Duodenal mucosa (tissue), 2 donors: Measurements from ENCODE around the gene APOLD1.
"Not testable (repeated sequence)": the region's sequence is repeated elsewhere in the genome, so short reads cannot be mapped to it uniquely, and the experiment has no call there.

Source experiments
- H3K27ac ChIP-seq: one replicate; pipeline ENCODE4 v1.7.0; 2013; ENCODE audit warnings: low read depth, low read length
- H3K27me3 ChIP-seq, 2 donors: one replicate each; pipeline ENCODE4 v1.7.0; 2013; ENCODE audit warnings: low read length in 2 of 2, control low read depth in 1 of 2; ENCODE audit not compliant: insufficient read depth in 2 of 2, control insufficient read depth in 1 of 2
- H3K36me3 ChIP-seq, 2 donors: one replicate each; pipeline ENCODE4 v1.7.0; 2013; ENCODE audit warnings: low read length in 2 of 2, control low read depth in 1 of 2; ENCODE audit not compliant: insufficient read depth in 2 of 2, control insufficient read depth in 1 of 2
- H3K4me1 ChIP-seq, 2 donors: one replicate each; pipeline ENCODE4 v1.7.0; 2013; ENCODE audit warnings: low read length in 2 of 2, control low read depth in 1 of 2; ENCODE audit not compliant: insufficient read depth in 2 of 2, control insufficient read depth in 1 of 2
- H3K4me3 ChIP-seq, 2 donors: one replicate each; pipeline ENCODE4 v1.7.0; 2013; ENCODE audit warnings: low read length in 2 of 2, low read depth in 1 of 2
- H3K9ac ChIP-seq, 2 donors: one replicate each; pipeline ENCODE4 v1.7.0; 2013; ENCODE audit warnings: low read length in 2 of 2, low read depth in 1 of 2
- H3K9me3 ChIP-seq, 2 donors: one replicate each; pipeline ENCODE4 v1.7.0; 2013; ENCODE audit warnings: low read length in 2 of 2, control low read depth in 1 of 2; ENCODE audit not compliant: control insufficient read depth in 1 of 2

Gene APOLD1

DNA sequence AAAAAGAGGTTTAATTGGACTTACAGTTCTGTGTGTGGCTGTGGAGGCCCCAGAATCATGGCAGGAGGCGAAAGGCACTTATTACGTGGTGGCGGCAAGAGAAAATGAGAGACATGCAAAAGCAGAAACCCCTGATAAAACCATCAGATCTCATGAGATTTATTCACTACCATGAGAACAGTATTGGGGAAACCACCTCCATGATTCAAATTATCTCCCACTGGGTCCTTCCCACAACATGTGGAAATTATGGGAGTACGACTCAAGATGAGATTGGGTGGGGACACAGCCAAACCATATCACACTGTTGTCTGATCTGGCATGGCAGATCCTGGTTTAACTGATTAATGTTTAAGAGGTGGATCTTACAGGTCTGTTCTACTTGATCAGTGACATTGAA, 33.2 kb downstream of the APOLD1 start:
- peaks cover 13 to 39% of the 10 kb centered on the region in 2 donors for H3K36me3 ChIP-seq
- no peak overlapping the region for H3K27ac ChIP-seq

GRCh38 chr12:12819221-12819620, 33.8 kb downstream of the APOLD1 start:
- peaks cover 7 to 15% of the 10 kb centered on the region in 2 donors for H3K4me1 ChIP-seq
- H3K27ac ChIP-seq = no peak overlapping the region
- no peak overlapping the region for H3K4me3 ChIP-seq
- no peaks in the 10 kb centered on the region for H3K27me3 ChIP-seq
- H3K9ac ChIP-seq = no peak overlapping the region
- H3K9me3 ChIP-seq = no peaks in the 10 kb centered on the region
- H3K36me3 ChIP-seq = peaks cover 17 to 44% of the 10 kb centered on the region in 2 donors

More for the DNA sequence above, 33.2 kb downstream of the APOLD1 start:
- no peaks in the 10 kb centered on the region for H3K27me3 ChIP-seq
- peaks cover 12 to 20% of the 10 kb centered on the region in 2 donors for H3K4me1 ChIP-seq
- no peak overlapping the region for H3K4me3 ChIP-seq
- no peak overlapping the region for H3K9ac ChIP-seq
- H3K9me3 ChIP-seq = no peaks in the 10 kb centered on the region

- Histone ChIP-seq H3K27ac (no peak overlapping the region), H3K9ac (no peak overlapping the region), H3K36me3 (peaks cover 21 to 49% of the 10 kb centered on the region in 2 donors)
These were observed 34.4 kb downstream of the APOLD1 start for GRCh38 chr12:12819752-12820311.

DNA sequence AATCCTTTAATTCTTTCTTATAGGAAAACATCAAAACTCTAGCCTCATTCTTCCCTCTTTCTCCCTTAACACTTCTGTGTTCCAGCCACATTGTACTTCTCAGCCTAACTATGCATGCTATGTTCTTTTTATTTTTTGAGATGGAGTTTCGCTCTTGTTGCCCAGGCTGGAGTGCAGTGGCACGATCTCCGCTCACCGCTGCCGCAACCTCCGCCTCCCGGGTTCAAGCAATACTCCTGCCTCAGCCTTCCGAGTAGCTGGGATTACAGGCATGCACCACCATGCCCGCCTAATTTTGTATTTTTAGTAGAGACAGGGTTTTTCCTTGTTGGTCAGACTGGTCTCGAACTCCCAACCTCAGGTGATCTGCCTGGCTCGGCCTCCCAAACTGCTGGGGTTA, 34.9 kb downstream of the APOLD1 start:
- not testable (repeated sequence) for H3K9ac ChIP-seq, H3K27ac ChIP-seq, H3K27me3 ChIP-seq, H3K4me3 ChIP-seq, H3K4me1 ChIP-seq, H3K9me3 ChIP-seq
- peaks cover 26 to 54% of the 10 kb centered on the region in 2 donors for H3K36me3 ChIP-seq

More at GRCh38 chr12:12819752-12820311, 34.4 kb downstream of the APOLD1 start:
- no peak overlapping the region for H3K4me3 ChIP-seq
- H3K27me3 ChIP-seq = no peaks in the 10 kb centered on the region
- peaks cover 4 to 9% of the 10 kb centered on the region in 2 donors for H3K4me1 ChIP-seq
- H3K9me3 ChIP-seq = no peaks in the 10 kb centered on the region

DNA sequence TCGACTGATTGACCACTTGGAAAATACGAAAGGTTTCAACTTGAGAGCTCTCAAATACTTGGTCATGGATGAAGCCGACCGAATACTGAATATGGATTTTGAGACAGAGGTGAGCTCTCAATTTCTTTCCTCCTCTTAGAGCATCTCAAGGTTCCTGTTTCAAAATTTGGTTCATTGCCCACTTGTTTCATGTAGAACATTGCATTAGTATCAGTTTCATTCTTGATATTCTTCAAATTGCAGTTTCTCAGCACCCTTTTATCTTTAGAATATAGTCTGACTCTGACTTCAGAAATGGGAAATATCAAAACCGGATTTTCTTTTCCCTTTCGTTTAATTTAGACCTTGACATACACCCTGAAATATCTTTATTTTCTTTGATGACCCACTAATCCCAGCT, 36.5 kb downstream of the APOLD1 start:
- Histone ChIP-seq H3K27ac (no peak overlapping the region), H3K9ac (no peak overlapping the region), H3K36me3 (peaks cover 33 to 70% of the 10 kb centered on the region in 2 donors), H3K9me3 (no peaks in the 10 kb centered on the region), H3K4me3 (no peak overlapping the region), H3K4me1 (peaks cover 0 to 4% of the 10 kb centered on the region in 2 donors), H3K27me3 (no peaks in the 10 kb centered on the region)

DNA sequence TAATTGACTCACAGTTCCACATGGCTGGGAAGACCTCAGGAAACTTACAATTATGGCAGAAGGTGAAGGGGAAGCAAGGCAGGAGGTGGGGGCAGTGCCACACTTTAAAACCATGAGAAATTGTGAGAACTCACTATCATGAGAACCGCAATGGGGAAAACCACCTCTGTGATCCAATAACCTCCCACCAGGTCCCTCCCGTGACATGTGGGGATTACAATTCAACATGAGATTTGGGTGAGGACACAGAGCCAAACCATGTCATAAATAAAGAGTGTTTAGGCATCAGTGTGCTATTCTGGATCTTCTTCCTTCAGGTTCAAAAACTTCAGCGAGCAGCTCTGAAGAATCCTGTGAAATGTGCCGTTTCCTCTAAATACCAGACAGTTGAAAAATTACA, 37.4 kb downstream of the APOLD1 start:
- Histone ChIP-seq H3K4me1 (peaks cover 0 to 4% of the 10 kb centered on the region in 2 donors), H3K27me3 (no peaks in the 10 kb centered on the region), H3K9me3 (no peaks in the 10 kb centered on the region), H3K9ac (no peak overlapping the region), H3K4me3 (no peak overlapping the region), H3K27ac (no peak overlapping the region), H3K36me3 (peaks cover 38 to 78% of the 10 kb centered on the region in 2 donors)

DNA sequence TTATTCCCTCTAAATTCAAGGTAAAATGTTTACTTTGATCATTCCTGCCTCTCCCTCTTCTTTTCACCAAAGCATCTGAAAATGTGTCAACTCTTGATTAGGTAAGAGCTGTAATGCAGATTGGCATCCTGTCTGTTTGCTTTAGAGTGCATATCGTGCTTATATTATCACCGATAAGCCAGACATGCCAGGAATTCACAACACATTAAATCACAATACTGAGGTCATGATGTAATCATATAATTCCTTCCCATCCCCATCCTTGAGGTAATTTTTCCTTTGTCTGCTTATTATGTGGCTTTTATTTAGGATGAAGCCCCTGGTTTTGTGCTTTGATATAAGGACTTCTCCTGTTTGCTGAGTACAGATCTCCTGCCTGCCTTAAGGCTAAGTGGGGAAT, 37.8 kb downstream of the APOLD1 start:
- Histone ChIP-seq H3K9ac (no peak overlapping the region), H3K9me3 (no peaks in the 10 kb centered on the region), H3K27me3 (no peaks in the 10 kb centered on the region), H3K4me3 (no peak overlapping the region), H3K36me3 (peaks cover 39 to 82% of the 10 kb centered on the region in 2 donors), H3K4me1 (peaks cover 0 to 4% of the 10 kb centered on the region in 2 donors), H3K27ac (no peak overlapping the region)

DNA sequence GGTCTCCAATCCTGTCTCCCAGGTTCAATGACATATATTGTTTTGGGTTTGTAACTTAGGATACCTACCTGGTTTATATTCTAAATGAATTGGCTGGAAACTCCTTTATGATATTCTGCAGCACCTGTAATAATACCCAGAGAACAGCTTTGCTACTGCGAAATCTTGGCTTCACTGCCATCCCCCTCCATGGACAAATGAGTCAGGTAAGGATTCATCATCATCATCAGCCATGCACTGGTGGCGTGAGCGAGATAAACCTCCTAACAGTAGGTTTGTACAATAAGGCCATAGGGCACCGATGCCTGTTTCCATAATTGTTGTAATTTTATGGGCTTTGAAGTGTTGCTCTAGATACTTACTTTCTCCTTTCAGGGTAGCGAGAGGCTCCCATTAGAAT, 38.4 kb downstream of the APOLD1 start:
- peaks cover 44 to 88% of the 10 kb centered on the region in 2 donors for H3K36me3 ChIP-seq

GRCh38 chr12:12835378-12836146, 50.1 kb downstream of the APOLD1 start:
- Histone ChIP-seq H3K9me3 (no peaks in the 10 kb centered on the region), H3K9ac (peak overlapping the region in 1 of 2 donors; percentile 28), H3K27me3 (no peaks in the 10 kb centered on the region), H3K27ac (no peak overlapping the region), H3K4me3 (no peak overlapping the region), H3K4me1 (peaks cover 34 to 37% of the 10 kb centered on the region in 2 donors), H3K36me3 (peaks cover 10 to 18% of the 10 kb centered on the region in 2 donors)

More for the DNA sequence above, 38.4 kb downstream of the APOLD1 start:
- no peak overlapping the region for H3K4me3 ChIP-seq
- no peak overlapping the region for H3K27ac ChIP-seq
- H3K27me3 ChIP-seq = no peaks in the 10 kb centered on the region
- H3K4me1 ChIP-seq = peaks cover 0 to 4% of the 10 kb centered on the region in 2 donors
- H3K9ac ChIP-seq = no peak overlapping the region
- no peaks in the 10 kb centered on the region for H3K9me3 ChIP-seq

GRCh38 chr12:12836571-12836970, 51.1 kb downstream of the APOLD1 start:
- Histone ChIP-seq H3K36me3 (peaks cover 6 to 15% of the 10 kb centered on the region in 2 donors), H3K9ac (no peak overlapping the region), H3K27ac (no peak overlapping the region), H3K27me3 (no peaks in the 10 kb centered on the region), H3K4me1 (peaks cover 34 to 37% of the 10 kb centered on the region in 2 donors), H3K4me3 (no peak overlapping the region), H3K9me3 (no peaks in the 10 kb centered on the region)
